Kidney (tissue), 14 donors: Measurements from ENCODE around the gene SMARCA5. TPM values are rescaled to one million over a fixed set of nuclear protein-coding genes. Genes with fewer than 3 reads are reported as not detected.

Experiments used
- DNase-seq, 5 donors: peaks; one replicate each; pipeline ENCODE4 v3.0.0-alpha.2; 2013 to 2020
- FAIRE-seq: peaks from 2 replicates; lab custom pipeline; 2012; peaks lifted over from hg19 to GRCh38; lab: Jason Lieb, UNC
- H3K27ac ChIP-seq, 2 donors: one replicate each; pipeline ENCODE4 v1.7.0; 2013; ENCODE audit warnings: low read depth in 2 of 2, low read length in 2 of 2, inconsistent platforms in 1 of 2
- H3K27me3 ChIP-seq: one replicate; pipeline ENCODE4 v1.7.1; 2013; ENCODE audit warnings: low read length, inconsistent platforms; ENCODE audit not compliant: control insufficient read depth, insufficient read depth
- H3K36me3 ChIP-seq, 3 donors: one replicate each; pipeline versions ENCODE4 v1.7.0 to v1.7.1; 2013; ENCODE audit warnings: low read length in 3 of 3, control low read depth in 1 of 3, inconsistent platforms in 1 of 3; ENCODE audit not compliant: insufficient read depth in 3 of 3, control insufficient read depth in 2 of 3
- H3K4me1 ChIP-seq, 3 donors: one replicate each; pipeline versions ENCODE4 v1.7.0 to v1.7.1; 2013; ENCODE audit warnings: low read length in 3 of 3, inconsistent platforms in 1 of 3, low read depth in 1 of 3; ENCODE audit not compliant: control insufficient read depth in 2 of 3, insufficient read depth in 2 of 3
- H3K4me3 ChIP-seq, 3 donors: one replicate each; pipeline versions ENCODE4 v1.7.0 to v1.8.1; 2013; ENCODE audit warnings: low read length in 3 of 3, control low read depth in 1 of 3, inconsistent platforms in 1 of 3
- H3K9ac ChIP-seq, 3 donors: one replicate each; pipeline versions ENCODE4 v1.7.0 to v1.7.1; 2013; ENCODE audit warnings: low read length in 3 of 3, control low read depth in 1 of 3, inconsistent platforms in 1 of 3
- H3K9me3 ChIP-seq, 3 donors: one replicate each; pipeline versions ENCODE4 v1.7.0 to v1.7.1; 2013; ENCODE audit warnings: low read length in 3 of 3, control low read depth in 1 of 3, inconsistent platforms in 1 of 3; ENCODE audit not compliant: control insufficient read depth in 2 of 3, insufficient read depth in 1 of 3
- intact Hi-C: fragments of 100-400 bp; cut with DNase I; formaldehyde crosslinking; loops from one replicate; pipeline ENCODE4 v1.11.1; 2022
- polyA plus RNA-seq: library from polyadenylated mRNA; stranded (reverse); fragments of 350-450 nt; fragmentation: Illumina TruSeq; extraction: RNeasy Lipid Tissue Mini Kit (QIAGEN cat#74804); gene quantifications from one replicate; pipeline ENCODE4 v1.2.3, GENCODE V29; 2014; ENCODE audit warnings: low read depth, low replicate concordance; ENCODE audit not compliant: insufficient read depth
- total RNA-seq: library from RNA; stranded (reverse); fragmentation: NEBNext Ultra II Directional; extraction: Animal tissue kit (Norgen Biotek cat#: 25700); gene quantifications from one replicate; pipeline ENCODE4 v1.2.1, GENCODE V29; 2021
- TF ChIP-seq, protein P1 (sequence below): IDR thresholded peaks from 3 replicates; pipeline ENCODE4 v1.5.1; 2012; ENCODE audit warnings: mild to moderate bottlenecking, moderate library complexity, borderline replicate concordance; ENCODE audit not compliant: insufficient read depth; ENCODE audit errors: extremely low read depth
- donor health status: control.
- donor health status: control.
- donor health status: control.
- donor health status: control.
- donor health status: control.
- donor health status: DM: yes; HTN: yes; CAD: no.
- donor health status: Normal renal cell carcinoma (clear cell type).

Gene SMARCA5
- total and polyA plus RNA-seq, 2 donors from 2014 or later: 25.9 to 42.4 TPM

DNA sequence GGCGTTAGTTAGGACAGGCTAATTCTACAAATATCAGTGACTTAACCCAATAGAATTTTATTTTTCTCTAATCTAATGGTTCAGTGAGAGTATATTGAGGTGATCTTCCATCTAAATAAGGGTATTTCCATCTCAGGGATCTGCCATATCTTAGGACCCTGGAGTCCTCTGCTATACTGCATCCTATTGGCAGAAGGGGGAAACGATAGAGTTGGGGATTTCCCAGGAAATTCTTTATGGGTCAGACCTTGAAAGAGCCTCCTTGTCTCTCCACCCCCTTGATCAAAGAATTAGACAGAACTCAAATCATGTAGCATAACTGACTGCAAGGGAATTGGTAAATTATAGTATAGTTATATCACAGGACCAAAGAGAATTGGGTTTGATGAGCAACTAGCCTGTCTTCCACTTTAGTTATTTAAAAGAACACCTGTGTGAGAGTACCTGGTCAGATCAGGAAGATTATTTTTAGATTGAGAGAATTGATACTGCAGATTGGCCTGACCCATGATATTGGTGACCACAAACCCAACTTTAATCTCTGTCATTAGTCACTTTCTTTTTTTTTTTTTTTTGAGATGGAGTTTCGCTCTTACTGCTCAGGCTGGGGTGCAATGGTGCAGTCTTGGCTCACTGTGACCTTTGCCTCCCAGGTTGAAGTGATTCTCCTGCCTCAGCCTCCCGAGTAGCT is 25.6 kb downstream of the SMARCA5 start:
- FAIRE-seq (no peak), DNase-seq (no peak)
- Histone ChIP-seq H3K27me3 (no peaks in the 10 kb centered on the region), H3K36me3 (peaks cover 30 to 74% (median 37%) of the 10 kb centered on the region in 3 donors), H3K9ac (no peak overlapping the region), H3K4me1 (no peaks in the 10 kb centered on the region), H3K27ac (no peak overlapping the region), H3K4me3 (no peak overlapping the region), H3K9me3 (no peaks in the 10 kb centered on the region)
- TF ChIP-seq, protein P1, sequence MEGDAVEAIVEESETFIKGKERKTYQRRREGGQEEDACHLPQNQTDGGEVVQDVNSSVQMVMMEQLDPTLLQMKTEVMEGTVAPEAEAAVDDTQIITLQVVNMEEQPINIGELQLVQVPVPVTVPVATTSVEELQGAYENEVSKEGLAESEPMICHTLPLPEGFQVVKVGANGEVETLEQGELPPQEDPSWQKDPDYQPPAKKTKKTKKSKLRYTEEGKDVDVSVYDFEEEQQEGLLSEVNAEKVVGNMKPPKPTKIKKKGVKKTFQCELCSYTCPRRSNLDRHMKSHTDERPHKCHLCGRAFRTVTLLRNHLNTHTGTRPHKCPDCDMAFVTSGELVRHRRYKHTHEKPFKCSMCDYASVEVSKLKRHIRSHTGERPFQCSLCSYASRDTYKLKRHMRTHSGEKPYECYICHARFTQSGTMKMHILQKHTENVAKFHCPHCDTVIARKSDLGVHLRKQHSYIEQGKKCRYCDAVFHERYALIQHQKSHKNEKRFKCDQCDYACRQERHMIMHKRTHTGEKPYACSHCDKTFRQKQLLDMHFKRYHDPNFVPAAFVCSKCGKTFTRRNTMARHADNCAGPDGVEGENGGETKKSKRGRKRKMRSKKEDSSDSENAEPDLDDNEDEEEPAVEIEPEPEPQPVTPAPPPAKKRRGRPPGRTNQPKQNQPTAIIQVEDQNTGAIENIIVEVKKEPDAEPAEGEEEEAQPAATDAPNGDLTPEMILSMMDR: no peak
- intact Hi-C loops: no loop called here

DNA sequence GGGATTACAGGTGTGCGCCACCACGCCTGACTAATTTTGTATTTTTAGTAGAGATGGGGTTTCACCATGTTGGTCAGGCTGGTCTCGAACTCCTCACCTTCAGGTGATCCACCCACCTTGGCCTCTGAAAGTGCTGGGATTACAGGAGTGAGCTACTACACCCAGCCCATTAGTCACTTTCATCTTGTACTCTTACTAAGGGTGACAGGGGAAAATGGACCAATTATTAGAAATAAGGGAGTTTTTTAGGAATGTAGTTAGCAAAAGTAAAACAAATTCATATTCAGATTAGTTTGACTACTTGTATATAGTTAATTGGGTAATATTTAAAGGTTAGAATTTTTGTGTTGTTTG is 26.1 kb downstream of the SMARCA5 start:
- H3K4me3 ChIP-seq: no peak overlapping the region
- no peak overlapping the region for H3K9ac ChIP-seq
- DNase-seq: no peak
- no peaks in the 10 kb centered on the region for H3K4me1 ChIP-seq
- intact Hi-C loops: no loop called here
- FAIRE-seq: no peak
- H3K27ac ChIP-seq: no peak overlapping the region
- H3K27me3 ChIP-seq: no peaks in the 10 kb centered on the region
- H3K36me3 ChIP-seq: peaks cover 27 to 72% (median 40%) of the 10 kb centered on the region in 3 donors
- no peaks in the 10 kb centered on the region for H3K9me3 ChIP-seq
- TF ChIP-seq, protein P1: no peak

DNA sequence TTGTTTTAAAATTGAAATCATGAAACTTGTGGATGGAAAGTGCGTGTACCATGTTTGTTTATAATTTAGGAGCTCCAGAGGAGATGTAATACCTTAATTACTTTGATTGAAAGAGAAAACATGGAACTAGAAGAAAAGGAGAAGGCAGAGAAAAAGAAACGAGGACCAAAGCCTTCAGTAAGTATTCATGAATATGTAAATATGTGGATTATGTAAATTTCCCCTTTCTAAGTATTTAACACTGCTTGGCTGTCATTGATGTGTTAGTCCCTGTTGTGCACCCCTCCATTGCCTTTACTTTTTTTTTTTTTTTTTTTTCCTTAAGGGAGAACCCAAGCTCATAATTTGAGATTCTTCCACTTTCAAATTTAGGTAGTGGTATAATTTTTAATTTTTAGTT is 36.4 kb downstream of the SMARCA5 start:
- TF ChIP-seq, protein P1: no peak
- FAIRE-seq: no peak
- no peak overlapping the region for H3K4me3 ChIP-seq

More for the DNA sequence above, 36.4 kb downstream of the SMARCA5 start:
- H3K9ac ChIP-seq: no peak overlapping the region
- no peak overlapping the region for H3K27ac ChIP-seq
- H3K4me1 ChIP-seq: no peaks in the 10 kb centered on the region
- intact Hi-C loops: no loop called here
- H3K36me3 ChIP-seq: peaks cover 6 to 35% (median 17%) of the 10 kb centered on the region in 3 donors
- H3K9me3 ChIP-seq: no peaks in the 10 kb centered on the region
- H3K27me3 ChIP-seq: no peaks in the 10 kb centered on the region
- no peak for DNase-seq
